Stimulated activated CD4-positive, alpha-beta T cell treated with anti-CD3 and anti-CD28 coated beads, Interleukin-4, amount 100 ng/mL, for 24 hours (primary cell): ENCODE measurements around the gene PHF14.

Experiments
- DNase-seq: peaks from one replicate; pipeline ENCODE4 v3.0.0-alpha.2; 2020

Gene PHF14

GRCh38 chr7:11176985-11177555 lies 203.4 kb downstream of the PHF14 start:
- no peak for DNase-seq

- no peak for DNase-seq
These were observed 204.1 kb downstream of the PHF14 start for GRCh38 chr7:11177793-11178192.

GRCh38 chr7:11181590-11181989 lies 207.9 kb downstream of the PHF14 start:
- no peak for DNase-seq

GRCh38 chr7:11182736-11183135 lies 209.1 kb downstream of the PHF14 start:
- no peak for DNase-seq

GRCh38 chr7:11185179-11185815 lies 211.6 kb downstream of the PHF14 start:
- no peak for DNase-seq

- no peak for DNase-seq
These were observed 215.0 kb downstream of the PHF14 start for GRCh38 chr7:11188529-11189310.

GRCh38 chr7:11191081-11191480 lies 217.4 kb downstream of the PHF14 start:
- DNase-seq = no peak

GRCh38 chr7:11191574-11192220 lies 218.0 kb downstream of the PHF14 start:
- no peak for DNase-seq

GRCh38 chr7:11192506-11192905 lies 218.8 kb downstream of the PHF14 start:
- DNase-seq = no peak

- DNase-seq = no peak
These were observed 219.6 kb downstream of the PHF14 start for GRCh38 chr7:11193131-11193867.

- DNase-seq = no peak
These were observed 220.2 kb downstream of the PHF14 start for GRCh38 chr7:11193888-11194287.

GRCh38 chr7:11194492-11194891 lies 220.8 kb downstream of the PHF14 start:
- DNase-seq = no peak

- DNase-seq = no peak
These were observed 221.8 kb downstream of the PHF14 start for GRCh38 chr7:11195502-11195901.

GRCh38 chr7:11196143-11196542 lies 222.5 kb downstream of the PHF14 start:
- no peak for DNase-seq

- no peak for DNase-seq
These were observed 229.6 kb downstream of the PHF14 start for GRCh38 chr7:11203224-11203623.

- DNase-seq = no peak
These were observed 230.0 kb downstream of the PHF14 start for GRCh38 chr7:11203683-11204082.

- no peak for DNase-seq
These were observed 232.7 kb downstream of the PHF14 start for GRCh38 chr7:11206177-11206899.

- no peak for DNase-seq
These were observed 233.9 kb downstream of the PHF14 start for GRCh38 chr7:11207565-11207964.

- no peak for DNase-seq
These were observed 235.3 kb downstream of the PHF14 start for GRCh38 chr7:11208883-11209465.

- no peak for DNase-seq
These were observed 236.7 kb downstream of the PHF14 start for GRCh38 chr7:11210374-11210773.

GRCh38 chr7:11212080-11212711 lies 238.5 kb downstream of the PHF14 start:
- DNase-seq = peak; percentile 48
